Activated CD8-positive, alpha-beta memory T cell treated with anti-CD3 and anti-CD28 coated beads, Interleukin-2, amount 50 U/mL, for 24 hours (primary cell): ENCODE measurements around the gene STOML1.

Experiments
- DNase-seq: peaks from one replicate; pipeline ENCODE4 v3.0.0-alpha.2; 2020; ENCODE audit errors: extremely low read depth

STOML1 gene, protein sequence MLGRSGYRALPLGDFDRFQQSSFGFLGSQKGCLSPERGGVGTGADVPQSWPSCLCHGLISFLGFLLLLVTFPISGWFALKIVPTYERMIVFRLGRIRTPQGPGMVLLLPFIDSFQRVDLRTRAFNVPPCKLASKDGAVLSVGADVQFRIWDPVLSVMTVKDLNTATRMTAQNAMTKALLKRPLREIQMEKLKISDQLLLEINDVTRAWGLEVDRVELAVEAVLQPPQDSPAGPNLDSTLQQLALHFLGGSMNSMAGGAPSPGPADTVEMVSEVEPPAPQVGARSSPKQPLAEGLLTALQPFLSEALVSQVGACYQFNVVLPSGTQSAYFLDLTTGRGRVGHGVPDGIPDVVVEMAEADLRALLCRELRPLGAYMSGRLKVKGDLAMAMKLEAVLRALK

DNA sequence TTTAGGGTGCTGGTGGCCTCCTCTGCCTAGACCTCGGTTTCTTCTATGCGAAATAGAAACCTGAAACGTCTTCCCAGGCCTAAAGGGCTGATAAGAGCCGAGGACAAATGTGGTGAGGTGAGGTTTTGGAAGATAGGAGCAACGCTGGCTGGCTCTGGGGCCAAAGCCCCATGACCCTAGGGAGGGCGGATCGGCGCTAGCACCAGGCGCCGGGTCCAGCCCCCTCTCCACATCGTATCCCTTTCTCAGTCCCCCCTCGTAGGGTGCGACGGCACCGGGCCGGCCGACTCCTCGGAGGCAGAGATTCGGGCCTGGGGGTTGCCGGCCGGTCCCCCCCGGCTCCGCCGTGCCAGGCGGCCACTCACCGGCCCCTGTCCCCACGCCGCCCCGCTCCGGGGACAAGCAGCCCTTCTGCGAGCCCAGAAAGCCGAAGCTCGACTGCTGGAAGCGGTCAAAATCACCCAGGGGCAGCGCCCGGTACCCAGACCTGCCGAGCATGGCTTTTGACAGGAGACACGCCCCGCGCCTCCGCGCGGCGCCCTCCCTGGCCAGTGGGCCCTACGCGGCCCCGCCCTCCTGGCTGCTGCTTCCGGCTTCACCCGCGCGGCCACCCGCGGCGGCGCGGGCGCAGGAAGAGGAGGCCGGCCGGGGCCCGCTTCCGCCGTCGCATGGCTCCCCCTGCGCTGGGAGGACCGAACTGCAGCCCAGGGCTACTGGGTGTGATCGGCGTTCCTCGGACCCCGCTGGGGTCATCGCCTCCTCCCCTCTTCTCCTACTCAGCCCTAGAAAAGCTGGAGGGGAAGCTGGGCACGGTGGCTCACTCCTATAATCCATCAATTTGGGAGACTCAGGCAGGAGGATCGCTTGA lies at the start of gene STOML1:
Gene STOML1, minus strand, starts transcription at position 570 of the 868 bp plus-strand sequence. Its CDS starts 72 bp downstream, at position 498.
- peak; percentile 84 for DNase-seq

DNA sequence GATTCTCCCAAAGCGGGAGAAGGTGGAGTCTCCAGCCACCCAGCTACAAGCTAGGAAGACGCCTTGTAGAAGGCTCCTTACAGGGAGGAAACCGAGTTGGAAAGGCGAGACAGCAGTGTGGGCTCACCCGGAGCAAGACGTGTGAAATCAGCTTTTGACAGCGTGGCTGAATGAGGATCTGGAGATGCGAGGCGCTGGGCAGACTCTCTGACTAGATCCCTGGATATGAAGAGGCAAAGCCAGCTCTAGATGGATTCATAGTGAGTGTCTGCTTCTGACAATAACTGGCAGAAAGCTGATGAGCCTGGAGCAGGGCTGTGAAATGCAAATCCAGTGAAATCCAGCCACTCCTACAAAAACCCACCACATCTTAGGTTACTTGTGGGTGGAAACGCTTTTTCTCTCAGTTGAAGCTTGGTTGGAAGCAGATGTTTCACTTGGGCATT lies 49.2 kb upstream of the STOML1 start:
- no peak for DNase-seq

GRCh38 chr15:74040109-74040850 lies 48.2 kb upstream of the STOML1 start:
- DNase-seq: no peak

GRCh38 chr15:74039656-74040010 lies 47.5 kb upstream of the STOML1 start:
- DNase-seq: no peak

DNA sequence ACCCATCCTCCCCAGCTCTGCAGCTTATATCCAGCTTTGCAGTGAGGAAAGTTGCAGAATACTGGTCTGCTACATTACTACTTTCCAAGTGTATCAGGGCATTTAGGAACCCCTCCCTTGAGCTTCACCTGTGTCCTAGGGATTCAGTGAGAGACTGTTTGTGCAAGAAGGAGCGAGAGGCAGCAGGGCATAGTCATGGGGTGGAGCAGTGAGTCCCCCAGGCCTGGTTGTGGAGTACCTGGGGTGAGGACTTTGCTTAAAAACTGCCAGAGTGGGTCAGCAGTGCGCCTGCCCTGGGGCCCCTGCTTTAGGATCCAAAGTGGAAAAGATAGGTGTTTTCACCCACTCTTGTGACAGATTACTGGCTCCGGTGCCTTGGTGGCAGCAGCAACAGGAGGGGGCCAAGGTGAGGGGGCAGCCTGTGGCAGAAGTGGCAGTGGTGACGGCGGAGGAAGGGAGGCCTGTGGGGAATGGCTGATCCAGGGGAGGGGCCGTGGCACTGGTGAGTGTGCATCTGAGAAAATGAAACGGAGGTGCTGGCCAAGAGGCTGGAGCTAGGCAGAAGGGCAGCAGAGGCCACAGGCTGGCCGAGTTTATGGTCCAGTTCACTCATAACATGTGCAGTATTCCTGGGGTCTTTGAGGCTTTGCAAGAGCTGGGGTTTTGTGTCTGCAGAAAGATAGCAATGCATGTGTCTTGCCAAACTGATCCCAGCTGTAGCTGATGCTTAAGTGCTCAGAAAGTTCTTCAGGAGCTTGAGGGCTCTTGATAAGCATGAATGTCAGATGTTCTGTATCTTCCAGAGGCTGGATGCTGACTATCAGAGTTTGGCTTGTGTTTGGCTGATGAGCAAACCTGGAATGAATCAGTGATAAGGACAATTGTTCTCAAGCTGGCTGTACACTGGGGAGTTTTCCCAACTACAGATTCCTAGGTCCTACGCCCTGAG lies 46.9 kb upstream of the STOML1 start:
- no peak for DNase-seq

GRCh38 chr15:74037171-74038117 lies 45.3 kb upstream of the STOML1 start:
- no peak for DNase-seq

- DNase-seq: no peak
Measured at GRCh38 chr15:74036271-74037170, 44.4 kb upstream of the STOML1 start.

GRCh38 chr15:74035121-74036017 lies 43.3 kb upstream of the STOML1 start:
- DNase-seq: no peak

DNA sequence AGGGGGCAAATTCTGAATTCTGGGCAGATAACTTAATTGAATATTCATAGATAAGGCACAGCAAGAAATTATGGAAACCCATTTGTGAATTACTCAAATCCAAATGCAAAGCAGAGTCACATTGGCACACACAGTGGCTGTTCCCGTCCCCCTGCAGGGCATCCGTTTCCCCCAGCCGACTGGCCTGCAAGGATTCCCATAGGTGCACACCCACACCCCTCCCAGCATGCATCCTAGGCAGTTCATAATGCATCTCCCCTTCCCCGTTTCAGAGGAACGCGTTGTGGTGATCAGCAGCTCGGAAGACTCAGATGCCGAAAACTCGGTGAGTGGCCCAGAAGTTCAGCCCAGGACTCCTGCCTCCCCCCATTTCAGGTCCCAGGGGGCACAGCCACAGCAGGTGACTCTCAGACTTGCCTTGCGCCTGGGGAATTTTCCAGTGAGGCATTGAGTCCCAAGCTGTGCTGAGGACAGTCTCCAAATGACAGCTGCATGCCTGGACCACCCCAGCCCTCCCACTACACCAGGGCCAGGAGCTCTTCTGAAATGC lies 42.2 kb upstream of the STOML1 start:
- DNase-seq: no peak

- DNase-seq: no peak
Measured at GRCh38 chr15:74032606-74033561, 40.8 kb upstream of the STOML1 start.

- DNase-seq: no peak
Measured at GRCh38 chr15:74032046-74032445, 40.0 kb upstream of the STOML1 start.

DNA sequence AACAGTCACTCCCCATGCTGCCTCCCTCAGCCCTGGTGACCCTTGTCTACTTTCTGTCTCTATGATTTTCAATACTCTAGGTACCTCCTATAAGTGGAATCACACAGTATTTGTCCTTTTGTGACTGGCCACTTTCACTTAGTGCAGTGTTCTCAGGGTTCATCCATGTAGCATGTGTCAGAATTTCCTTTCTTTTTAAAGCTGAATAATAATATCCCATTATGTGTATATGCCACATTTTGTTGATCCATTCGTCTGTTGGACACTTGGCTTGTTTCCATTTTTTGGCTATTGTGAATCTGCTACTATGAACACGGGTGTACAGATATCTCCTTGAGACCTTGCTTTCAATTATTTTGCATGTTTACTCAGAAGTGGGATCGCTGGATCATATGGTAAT lies 36.6 kb upstream of the STOML1 start:
- DNase-seq: no peak

- DNase-seq: no peak
Measured at GRCh38 chr15:74027688-74028087, 35.6 kb upstream of the STOML1 start.

DNA sequence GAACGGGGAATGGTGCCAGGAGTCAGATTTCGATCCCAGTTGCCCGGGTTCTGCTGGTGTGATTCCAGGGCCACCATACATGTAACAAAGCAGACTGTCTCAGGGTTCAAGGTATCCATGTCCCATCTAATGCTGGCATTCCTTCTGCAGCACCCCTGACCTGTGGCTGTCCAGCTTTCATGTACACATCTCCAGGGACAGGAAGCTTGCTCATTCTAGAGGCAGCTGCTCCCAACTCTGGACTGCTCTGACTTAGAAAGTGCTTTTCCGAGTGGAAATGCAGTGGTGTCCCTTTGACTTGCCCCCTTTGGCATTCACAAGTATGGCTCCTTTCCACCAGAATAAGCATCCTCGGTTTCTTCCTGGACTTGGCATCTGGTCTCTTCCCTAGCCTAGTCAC lies 33.3 kb upstream of the STOML1 start:
- DNase-seq: no peak

GRCh38 chr15:74024687-74025086 lies 32.6 kb upstream of the STOML1 start:
- no peak for DNase-seq
